WTC11 (cell line): ENCODE data around the gene PRR15L. TPM values are rescaled to one million over a fixed set of nuclear protein-coding genes. Genes with fewer than 3 reads are reported as not detected.
A peak's percentile ranks its signal among the peaks of the same experiment; 100 is the strongest.

Experiments
- ATAC-seq: fragments of 200-7000 bp; cut with Tn5 transposase; 2 replicates; pipeline ENCODE4 v1.10.0; 2021; ENCODE audit warnings: mild to moderate bottlenecking, moderate library complexity
- CTCF ChIA-PET: fragments of 300-600 bp; sonication (Branson Sonifier 250); formaldehyde crosslinking; loops from one replicate; lab custom pipeline; 2021; ENCODE audit warnings: antibody characterized with exemption; lab: Charles Lee
- POLR2A ChIA-PET: fragments of 350-600 bp; sonication (Branson Sonifier 250); formaldehyde crosslinking; loops from one replicate; lab custom pipeline; 2021; ENCODE audit warnings: antibody characterized with exemption; lab: Charles Lee
- DNase-seq: peaks from one replicate; pipeline ENCODE4 v3.0.0; 2021; ENCODE audit warnings: low spot score
- H3K27ac Mint-ChIP-seq: 2 replicates; pipeline ENCODE4 v1.8.0; 2021; ENCODE audit warnings: mixed read lengths
- H3K27me3 Mint-ChIP-seq: 2 replicates; pipeline ENCODE4 v1.8.0; 2021; ENCODE audit warnings: low read depth, mild to moderate bottlenecking, moderate library complexity, mixed read lengths
- H3K36me3 Mint-ChIP-seq: 2 replicates; pipeline ENCODE4 v1.8.0; 2021; ENCODE audit warnings: mixed read lengths
- H3K4me1 Mint-ChIP-seq: 2 replicates; pipeline ENCODE4 v1.8.0; 2022; ENCODE audit warnings: mixed read lengths
- H3K4me3 Mint-ChIP-seq: 2 replicates; pipeline ENCODE4 v1.8.0; 2021; ENCODE audit warnings: mild to moderate bottlenecking, moderate library complexity, mixed read lengths
- H3K9me3 Mint-ChIP-seq: 2 replicates; pipeline ENCODE4 v1.8.0; 2021; ENCODE audit warnings: mixed read lengths
- AR ChIP-seq: fragments of 250-450 bp; sonication (Bioruptor Pico); IDR thresholded peaks from 2 replicates; pipeline ENCODE4 v1.9.0; 2021; ENCODE audit warnings: mild to moderate bottlenecking
- CREB1 ChIP-seq: sonication (generic); formaldehyde crosslinking; IDR thresholded peaks from 2 replicates; pipeline ENCODE4 v1.8.0; 2023; ENCODE audit warnings: mild to moderate bottlenecking, missing genetic modification reagents
- CREM ChIP-seq: sonication (generic); formaldehyde crosslinking; IDR thresholded peaks from 2 replicates; pipeline ENCODE4 v1.8.1; 2022; ENCODE audit warnings: mild to moderate bottlenecking, missing genetic modification reagents, moderate library complexity
- EMX1 ChIP-seq: fragments of 250-450 bp; sonication (Bioruptor Pico); IDR thresholded peaks from 2 replicates; pipeline ENCODE4 v1.8.0; 2021; ENCODE audit warnings: mild to moderate bottlenecking
- FOXJ3 ChIP-seq: sonication (generic); formaldehyde crosslinking; IDR thresholded peaks from 2 replicates; pipeline ENCODE4 v1.9.0; 2021; ENCODE audit warnings: missing genetic modification reagents, mild to moderate bottlenecking, borderline replicate concordance
- IRF2 ChIP-seq: sonication (generic); formaldehyde crosslinking; IDR thresholded peaks from 2 replicates; pipeline ENCODE4 v1.8.0; 2022; ENCODE audit warnings: low read depth, missing genetic modification reagents, borderline replicate concordance
- MYBL2 ChIP-seq: sonication (generic); formaldehyde crosslinking; IDR thresholded peaks from 2 replicates; pipeline ENCODE4 v1.8.1; 2023; ENCODE audit warnings: mild to moderate bottlenecking, moderate library complexity, missing genetic modification reagents
- NFYB ChIP-seq: sonication (generic); formaldehyde crosslinking; conservative IDR thresholded peaks from 2 replicates; pipeline ENCODE4 v1.8.0; 2022; ENCODE audit warnings: low read depth, missing genetic modification reagents
- ZNF121 ChIP-seq: sonication (generic); formaldehyde crosslinking; IDR thresholded peaks from 2 replicates; pipeline ENCODE4 v1.8.0; 2023; ENCODE audit warnings: missing genetic modification reagents
- ZNF232 ChIP-seq: sonication (generic); formaldehyde crosslinking; IDR thresholded peaks from 2 replicates; pipeline ENCODE4 v1.8.0; 2022; ENCODE audit warnings: mild to moderate bottlenecking, missing genetic modification reagents
- total RNA-seq: library from RNA; stranded (reverse); gene quantifications from 3 replicates; pipeline ENCODE4 v1.2.3, GENCODE V29; 2021
- TF ChIP-seq, protein P1 (sequence below): sonication (generic); formaldehyde crosslinking; IDR thresholded peaks from 2 replicates; pipeline ENCODE4 v1.8.1; 2023; ENCODE audit warnings: mild to moderate bottlenecking, missing genetic modification reagents, borderline replicate concordance
- TF ChIP-seq, protein P2 (sequence below): sonication (generic); formaldehyde crosslinking; IDR thresholded peaks from 2 replicates; pipeline ENCODE4 v1.8.1; 2022; ENCODE audit warnings: mild to moderate bottlenecking, missing genetic modification reagents, moderate library complexity, borderline replicate concordance
- TF ChIP-seq, protein P3 (sequence below): sonication (generic); formaldehyde crosslinking; IDR thresholded peaks from 2 replicates; pipeline ENCODE4 v1.8.0; 2022; ENCODE audit warnings: mild to moderate bottlenecking, missing genetic modification reagents
- TF ChIP-seq, protein P4 (sequence below): sonication (generic); formaldehyde crosslinking; IDR thresholded peaks from 2 replicates; pipeline ENCODE4 v1.8.1; 2022; ENCODE audit warnings: missing genetic modification reagents, borderline replicate concordance

The PRR15L gene
- total RNA-seq, 1 experiment from 2014 or later: 0.59 TPM

DNA sequence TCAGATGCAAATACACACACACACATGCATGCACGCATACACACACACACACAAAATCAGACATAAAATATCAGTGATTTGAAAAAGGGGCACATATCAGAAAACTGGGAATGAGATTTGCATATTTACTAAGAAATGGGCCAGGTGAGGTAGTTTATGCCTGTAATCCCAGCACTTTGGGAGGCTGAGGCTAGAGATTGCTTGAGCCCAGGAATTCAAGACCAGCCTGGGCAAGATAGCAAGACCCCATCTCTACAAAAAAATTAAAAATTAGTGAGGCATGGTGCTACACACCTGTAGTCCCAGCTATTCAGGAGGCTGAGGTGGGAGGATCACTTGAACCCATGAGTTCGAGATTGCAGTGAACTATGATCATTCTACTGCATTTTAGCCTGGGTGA, 38.7 kb downstream of the PRR15L start:
- no peak overlapping the region for H3K27ac Mint-ChIP-seq
- H3K36me3 Mint-ChIP-seq: peaks cover 8% of the 10 kb centered on the region; the same call in 1 of the 2 replicates
- no peak overlapping the region for H3K4me3 Mint-ChIP-seq
- H3K27me3 Mint-ChIP-seq: no peaks in the 10 kb centered on the region; the same call in 1 of the 2 replicates
- TF ChIP-seq, protein P1, sequence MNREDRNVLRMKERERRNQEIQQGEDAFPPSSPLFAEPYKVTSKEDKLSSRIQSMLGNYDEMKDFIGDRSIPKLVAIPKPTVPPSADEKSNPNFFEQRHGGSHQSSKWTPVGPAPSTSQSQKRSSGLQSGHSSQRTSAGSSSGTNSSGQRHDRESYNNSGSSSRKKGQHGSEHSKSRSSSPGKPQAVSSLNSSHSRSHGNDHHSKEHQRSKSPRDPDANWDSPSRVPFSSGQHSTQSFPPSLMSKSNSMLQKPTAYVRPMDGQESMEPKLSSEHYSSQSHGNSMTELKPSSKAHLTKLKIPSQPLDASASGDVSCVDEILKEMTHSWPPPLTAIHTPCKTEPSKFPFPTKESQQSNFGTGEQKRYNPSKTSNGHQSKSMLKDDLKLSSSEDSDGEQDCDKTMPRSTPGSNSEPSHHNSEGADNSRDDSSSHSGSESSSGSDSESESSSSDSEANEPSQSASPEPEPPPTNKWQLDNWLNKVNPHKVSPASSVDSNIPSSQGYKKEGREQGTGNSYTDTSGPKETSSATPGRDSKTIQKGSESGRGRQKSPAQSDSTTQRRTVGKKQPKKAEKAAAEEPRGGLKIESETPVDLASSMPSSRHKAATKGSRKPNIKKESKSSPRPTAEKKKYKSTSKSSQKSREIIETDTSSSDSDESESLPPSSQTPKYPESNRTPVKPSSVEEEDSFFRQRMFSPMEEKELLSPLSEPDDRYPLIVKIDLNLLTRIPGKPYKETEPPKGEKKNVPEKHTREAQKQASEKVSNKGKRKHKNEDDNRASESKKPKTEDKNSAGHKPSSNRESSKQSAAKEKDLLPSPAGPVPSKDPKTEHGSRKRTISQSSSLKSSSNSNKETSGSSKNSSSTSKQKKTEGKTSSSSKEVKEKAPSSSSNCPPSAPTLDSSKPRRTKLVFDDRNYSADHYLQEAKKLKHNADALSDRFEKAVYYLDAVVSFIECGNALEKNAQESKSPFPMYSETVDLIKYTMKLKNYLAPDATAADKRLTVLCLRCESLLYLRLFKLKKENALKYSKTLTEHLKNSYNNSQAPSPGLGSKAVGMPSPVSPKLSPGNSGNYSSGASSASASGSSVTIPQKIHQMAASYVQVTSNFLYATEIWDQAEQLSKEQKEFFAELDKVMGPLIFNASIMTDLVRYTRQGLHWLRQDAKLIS (CRISPR knock-in tag): no peak
- peak; percentile 42; the same call in 1 of the 2 replicates for TF ChIP-seq ZNF121
- no peaks in the 10 kb centered on the region for H3K9me3 Mint-ChIP-seq
- ATAC-seq (no peak), DNase-seq (no peak)
- CTCF ChIA-PET: no interaction called here
- H3K4me1 Mint-ChIP-seq: no peaks in the 10 kb centered on the region
- POLR2A ChIA-PET: no interaction called here

- H3K4me3 Mint-ChIP-seq: no peak overlapping the region
- TF ChIP-seq AR (CRISPR knock-in tag) (no peak), EMX1 (CRISPR knock-in tag) (no peak), MYBL2 (CRISPR knock-in tag) (no peak), ZNF232 (CRISPR knock-in tag) (no peak), CREM (CRISPR knock-in tag) (no peak), NFYB (CRISPR knock-in tag) (no peak), FOXJ3 (CRISPR knock-in tag) (no peak)
- TF ChIP-seq, protein P2, sequence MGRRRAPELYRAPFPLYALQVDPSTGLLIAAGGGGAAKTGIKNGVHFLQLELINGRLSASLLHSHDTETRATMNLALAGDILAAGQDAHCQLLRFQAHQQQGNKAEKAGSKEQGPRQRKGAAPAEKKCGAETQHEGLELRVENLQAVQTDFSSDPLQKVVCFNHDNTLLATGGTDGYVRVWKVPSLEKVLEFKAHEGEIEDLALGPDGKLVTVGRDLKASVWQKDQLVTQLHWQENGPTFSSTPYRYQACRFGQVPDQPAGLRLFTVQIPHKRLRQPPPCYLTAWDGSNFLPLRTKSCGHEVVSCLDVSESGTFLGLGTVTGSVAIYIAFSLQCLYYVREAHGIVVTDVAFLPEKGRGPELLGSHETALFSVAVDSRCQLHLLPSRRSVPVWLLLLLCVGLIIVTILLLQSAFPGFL (CRISPR knock-in tag): no peak
- TF ChIP-seq, protein P3, sequence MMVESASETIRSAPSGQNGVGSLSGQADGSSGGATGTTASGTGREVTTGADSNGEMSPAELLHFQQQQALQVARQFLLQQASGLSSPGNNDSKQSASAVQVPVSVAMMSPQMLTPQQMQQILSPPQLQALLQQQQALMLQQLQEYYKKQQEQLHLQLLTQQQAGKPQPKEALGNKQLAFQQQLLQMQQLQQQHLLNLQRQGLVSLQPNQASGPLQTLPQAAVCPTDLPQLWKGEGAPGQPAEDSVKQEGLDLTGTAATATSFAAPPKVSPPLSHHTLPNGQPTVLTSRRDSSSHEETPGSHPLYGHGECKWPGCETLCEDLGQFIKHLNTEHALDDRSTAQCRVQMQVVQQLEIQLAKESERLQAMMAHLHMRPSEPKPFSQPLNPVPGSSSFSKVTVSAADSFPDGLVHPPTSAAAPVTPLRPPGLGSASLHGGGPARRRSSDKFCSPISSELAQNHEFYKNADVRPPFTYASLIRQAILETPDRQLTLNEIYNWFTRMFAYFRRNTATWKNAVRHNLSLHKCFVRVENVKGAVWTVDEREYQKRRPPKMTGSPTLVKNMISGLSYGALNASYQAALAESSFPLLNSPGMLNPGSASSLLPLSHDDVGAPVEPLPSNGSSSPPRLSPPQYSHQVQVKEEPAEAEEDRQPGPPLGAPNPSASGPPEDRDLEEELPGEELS (CRISPR knock-in tag): no peak
- TF ChIP-seq, all 79 proteins: peak for 0
- ChIA-PET CTCF (no interaction called here), POLR2A (no interaction called here)
- Mint-ChIP-seq H3K9me3 (no peaks in the 10 kb centered on the region), H3K36me3 (peaks cover 5% of the 10 kb centered on the region; the same call in 1 of the 2 replicates), H3K4me1 (no peaks in the 10 kb centered on the region), H3K27me3 (no peaks in the 10 kb centered on the region; the same call in 1 of the 2 replicates), H3K27ac (no peak overlapping the region)
- no peak for DNase-seq
- no peak for ATAC-seq
Measured at GRCh38 chr17:47918006-47918405, 39.7 kb downstream of the PRR15L start.

- Mint-ChIP-seq H3K4me1 (no peaks in the 10 kb centered on the region), H3K27ac (no peak overlapping the region), H3K9me3 (no peaks in the 10 kb centered on the region), H3K4me3 (no peak overlapping the region), H3K36me3 (peaks cover 5% of the 10 kb centered on the region; the same call in 1 of the 2 replicates), H3K27me3 (no peaks in the 10 kb centered on the region; the same call in 1 of the 2 replicates)
- DNase-seq (no peak), ATAC-seq (no peak)
- CTCF ChIA-PET: no interaction called here
- no peak for TF ChIP-seq IRF2 (CRISPR knock-in tag)
- no peak for TF ChIP-seq EMX1 (CRISPR knock-in tag)
- TF ChIP-seq CREB1: no peak
- TF ChIP-seq, protein P4, sequence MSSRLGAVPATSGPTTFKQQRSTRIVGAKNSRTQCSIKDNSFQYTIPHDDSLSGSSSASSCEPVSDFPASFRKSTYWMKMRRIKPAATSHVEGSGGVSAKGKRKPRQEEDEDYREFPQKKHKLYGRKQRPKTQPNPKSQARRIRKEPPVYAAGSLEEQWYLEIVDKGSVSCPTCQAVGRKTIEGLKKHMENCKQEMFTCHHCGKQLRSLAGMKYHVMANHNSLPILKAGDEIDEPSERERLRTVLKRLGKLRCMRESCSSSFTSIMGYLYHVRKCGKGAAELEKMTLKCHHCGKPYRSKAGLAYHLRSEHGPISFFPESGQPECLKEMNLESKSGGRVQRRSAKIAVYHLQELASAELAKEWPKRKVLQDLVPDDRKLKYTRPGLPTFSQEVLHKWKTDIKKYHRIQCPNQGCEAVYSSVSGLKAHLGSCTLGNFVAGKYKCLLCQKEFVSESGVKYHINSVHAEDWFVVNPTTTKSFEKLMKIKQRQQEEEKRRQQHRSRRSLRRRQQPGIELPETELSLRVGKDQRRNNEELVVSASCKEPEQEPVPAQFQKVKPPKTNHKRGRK (CRISPR knock-in tag): no peak
- POLR2A ChIA-PET: no interaction called here
Measured at GRCh38 chr17:47917581-47917980, 40.1 kb downstream of the PRR15L start.
